GM21367 (cell line): ENCODE measurements around the gene ICE2.

Experiments
- ATAC-seq: cut with Tn5 transposase; IDR thresholded peaks from one replicate; pipeline ENCODE4 v1.9.1; 2021; ENCODE audit not compliant: unreplicated experiment

Gene ICE2

GRCh38 chr15:60372756-60373155 lies 106.2 kb downstream of the ICE2 start:
- no peak for ATAC-seq

- no peak for ATAC-seq
Measured at GRCh38 chr15:60372227-60372626, 106.7 kb downstream of the ICE2 start.

DNA sequence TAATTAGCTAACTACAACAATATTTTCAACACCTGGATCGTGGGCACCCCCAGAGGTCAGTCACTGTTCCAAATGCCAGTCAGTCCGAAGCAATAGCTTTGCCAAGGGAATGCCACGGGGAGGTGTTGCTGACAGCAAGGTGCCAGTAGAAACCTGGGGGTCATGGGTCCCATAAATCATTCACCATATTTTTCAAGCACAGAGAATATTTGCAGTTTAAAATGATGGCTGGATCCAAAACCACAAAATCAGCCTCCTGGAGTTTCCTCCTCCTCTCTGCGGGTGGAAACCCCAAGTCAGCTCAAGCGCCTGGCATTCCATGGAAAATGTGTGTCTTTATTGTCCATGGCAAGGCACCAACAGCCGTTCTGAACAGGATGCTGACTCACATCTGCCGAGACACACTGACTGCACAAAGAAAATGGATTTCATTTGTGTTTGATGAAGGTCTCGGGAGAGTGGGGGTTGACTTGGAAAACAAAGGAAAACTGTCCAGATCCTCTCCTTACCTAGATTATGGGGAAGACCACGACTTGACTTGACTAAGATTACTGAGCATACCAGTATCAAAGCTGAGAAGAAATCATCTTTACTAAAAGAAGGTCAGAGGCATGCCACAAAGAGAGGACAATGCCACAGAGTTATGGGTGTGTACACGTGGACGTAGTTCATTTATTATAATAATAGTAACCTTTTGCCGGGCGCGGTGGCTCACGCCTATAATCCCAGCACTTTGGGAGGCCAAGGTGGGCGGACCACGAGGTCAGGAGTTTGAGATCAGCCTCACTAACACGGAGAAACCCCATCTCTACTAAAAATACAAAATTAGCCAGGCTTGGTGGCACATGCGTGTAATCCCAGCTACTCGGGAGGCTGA lies 107.5 kb downstream of the ICE2 start:
- ATAC-seq, result no peak

GRCh38 chr15:60370869-60371136 lies 108.1 kb downstream of the ICE2 start:
- no peak for ATAC-seq

DNA sequence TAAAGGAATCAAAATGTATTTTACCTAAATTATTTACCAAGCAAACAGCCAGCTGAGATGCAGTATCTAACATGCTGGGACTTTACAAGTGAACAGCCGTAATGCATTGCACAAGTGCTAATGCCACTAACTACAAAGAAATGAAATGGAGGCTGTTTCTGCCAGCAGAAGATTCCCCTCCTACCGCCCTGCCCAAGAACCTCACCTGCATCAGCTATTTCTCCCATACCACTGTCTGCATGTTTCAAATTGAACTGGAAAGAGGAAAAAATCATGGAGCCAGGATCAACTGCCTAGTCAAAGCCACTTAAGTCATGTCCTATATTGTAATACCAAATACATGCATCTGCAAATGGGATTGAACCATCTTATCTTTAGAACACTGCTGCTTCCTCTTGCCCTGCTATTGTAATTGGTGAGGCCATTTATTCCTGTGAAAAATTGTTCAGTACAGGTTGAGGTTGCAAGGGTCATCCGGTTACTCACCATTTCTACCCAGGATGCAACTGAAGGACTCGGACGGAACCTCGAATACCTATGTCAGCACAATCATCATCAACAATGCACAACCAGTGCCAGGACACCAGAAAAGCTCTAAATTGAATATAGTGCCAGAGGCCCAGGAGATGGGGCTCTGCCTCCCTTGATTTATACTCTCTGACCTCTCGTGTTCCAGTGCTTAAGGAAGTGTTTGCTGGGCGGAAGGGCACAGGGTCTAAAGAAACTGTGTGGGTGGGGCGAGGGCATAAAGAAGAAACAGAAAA lies 108.7 kb downstream of the ICE2 start:
- no peak for ATAC-seq

DNA sequence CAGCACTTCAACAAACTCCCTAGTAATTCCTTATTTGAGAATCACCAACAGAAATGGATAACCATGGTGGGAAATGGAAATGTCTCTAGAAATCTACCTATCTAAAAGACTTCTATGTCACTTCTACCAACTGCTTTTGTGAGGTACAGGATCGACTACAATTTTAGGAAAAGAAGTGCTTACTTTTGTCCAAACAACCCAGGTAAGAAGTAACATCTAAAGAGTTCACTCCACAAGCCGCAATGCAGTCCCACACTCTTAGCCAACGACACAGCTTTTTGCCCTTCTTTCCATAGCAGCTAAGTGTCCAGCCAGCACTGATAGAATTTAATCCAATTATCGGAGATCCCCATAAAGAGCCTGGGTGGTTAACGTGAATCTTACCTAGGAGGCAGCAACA lies 109.2 kb downstream of the ICE2 start:
- no peak for ATAC-seq
